HG02610 (cell line): ENCODE results near the gene SPDYE16.
A peak's percentile ranks its signal among the peaks of the same experiment; 100 is the strongest.
"Not testable (repeated sequence)": the region's sequence is repeated elsewhere in the genome, so short reads cannot be mapped to it uniquely, and the experiment has no call there.

Experiments
- ATAC-seq: cut with Tn5 transposase; IDR thresholded peaks from one replicate; pipeline ENCODE4 v1.9.1; 2021; ENCODE audit warnings: mild to moderate bottlenecking, moderate library complexity; ENCODE audit not compliant: unreplicated experiment

The SPDYE16 gene, protein sequence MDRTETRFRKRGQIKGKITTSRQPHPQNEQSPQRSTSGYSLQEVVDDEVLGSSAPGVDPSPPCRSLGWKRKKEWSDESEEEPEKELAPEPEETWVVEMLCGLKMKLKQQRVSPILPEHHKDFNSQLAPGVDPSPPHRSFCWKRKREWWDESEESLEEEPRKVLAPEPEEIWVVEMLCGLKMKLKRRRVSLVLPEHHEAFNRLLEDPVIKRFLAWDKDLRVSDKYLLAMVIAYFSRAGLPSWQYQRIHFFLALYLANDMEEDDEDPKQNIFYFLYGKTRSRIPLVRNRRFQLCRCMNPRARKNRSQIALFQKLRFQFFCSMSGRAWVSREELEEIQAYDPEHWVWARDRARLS

DNA sequence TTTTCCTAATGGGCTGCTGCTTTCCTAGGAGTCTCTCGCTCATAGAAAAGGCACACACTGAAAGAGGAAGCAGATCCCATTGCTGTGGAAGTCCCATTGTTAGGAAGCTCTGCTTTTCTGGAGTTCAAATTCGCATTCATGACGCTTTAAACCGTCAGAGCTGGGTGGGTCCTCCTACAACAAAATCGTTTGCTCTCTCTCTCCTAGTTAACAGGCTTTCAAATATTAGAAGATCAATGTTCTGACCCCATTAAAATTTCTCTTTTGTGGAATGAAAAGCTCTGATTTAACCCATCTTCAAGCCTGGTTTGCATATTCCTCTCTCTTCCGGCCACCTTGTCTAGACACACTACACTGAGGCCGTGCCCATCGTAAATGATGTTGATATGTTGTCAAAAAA lies at the start of gene SPDYE16:
TSS of gene SPDYE16 (minus strand) at position 101 of the 400 bp plus-strand sequence. CDS start 1,838 bp downstream, outside the sequence.
- not testable (repeated sequence) for ATAC-seq

DNA sequence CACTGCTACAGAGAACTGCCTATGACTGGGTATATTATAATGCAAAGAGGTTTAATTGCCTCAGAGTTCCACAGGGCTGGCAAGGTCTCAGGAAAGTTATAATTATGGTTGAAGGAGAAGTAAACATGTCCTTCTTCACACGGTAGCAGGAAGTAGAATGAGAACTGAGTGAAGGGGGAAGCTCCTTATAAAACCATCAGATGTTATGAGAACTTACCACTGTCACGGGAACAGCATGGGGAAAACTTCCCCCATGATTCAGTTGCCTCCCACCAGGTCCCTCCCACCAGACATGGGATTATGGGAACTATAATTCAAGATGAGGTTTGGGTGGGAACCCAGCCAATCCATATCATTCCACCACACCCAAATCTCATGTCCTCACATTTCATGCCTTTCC lies 49.6 kb upstream of the SPDYE16 start:
- ATAC-seq, result not testable (repeated sequence)

DNA sequence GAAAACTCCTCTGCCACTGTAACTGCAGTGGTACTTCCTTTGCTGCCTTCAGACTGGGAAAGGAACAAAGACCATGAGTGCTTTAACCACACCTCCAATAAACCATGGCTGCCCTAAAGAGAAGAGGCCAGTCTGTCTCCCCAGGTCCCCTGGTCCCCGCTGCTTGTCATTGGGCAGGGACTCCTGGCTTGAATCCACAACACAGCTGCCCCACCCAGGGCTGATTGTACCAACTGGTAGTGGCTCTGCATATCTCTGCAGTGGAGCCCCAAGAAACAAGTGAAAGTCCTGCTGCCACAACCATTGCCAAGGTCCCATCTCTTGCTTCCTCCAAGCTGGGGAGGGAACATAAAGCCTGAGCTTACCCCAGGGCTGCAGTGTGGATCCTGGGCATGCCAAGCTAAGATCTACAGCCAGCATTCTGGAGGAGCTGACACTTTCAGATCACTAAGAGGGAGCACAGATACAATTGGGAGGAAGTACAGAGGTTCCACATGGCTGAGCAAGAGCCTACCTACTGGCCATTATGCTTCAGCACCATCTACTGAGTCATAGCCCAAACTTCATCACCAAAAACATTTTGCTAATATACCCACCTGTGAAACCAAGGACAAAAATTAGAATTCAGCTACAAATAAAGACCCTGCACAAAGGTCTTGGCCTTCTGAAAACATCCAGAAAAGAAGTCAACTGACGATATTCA lies 48.7 kb upstream of the SPDYE16 start:
- ATAC-seq, result peak; percentile 80

DNA sequence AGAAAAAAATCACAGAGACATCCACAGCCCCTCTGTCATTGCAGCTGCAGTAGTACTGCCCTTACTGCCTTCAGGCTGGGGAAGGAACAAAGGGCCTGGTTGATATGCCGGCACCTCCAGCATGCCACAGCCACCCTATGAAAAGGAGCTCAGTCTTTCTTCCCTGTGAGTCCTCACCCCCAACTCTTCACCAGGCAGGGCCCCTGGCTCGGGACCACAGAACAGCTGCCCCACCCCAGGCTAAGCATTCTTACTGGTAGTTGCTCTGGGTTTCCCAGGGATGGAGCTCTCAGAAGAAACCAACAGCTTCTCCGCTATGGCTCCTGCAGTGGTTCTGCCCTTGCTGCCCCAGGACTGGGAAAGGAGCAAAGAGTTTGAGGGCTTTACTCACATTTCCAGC lies 47.9 kb upstream of the SPDYE16 start:
- not testable (repeated sequence) for ATAC-seq

DNA sequence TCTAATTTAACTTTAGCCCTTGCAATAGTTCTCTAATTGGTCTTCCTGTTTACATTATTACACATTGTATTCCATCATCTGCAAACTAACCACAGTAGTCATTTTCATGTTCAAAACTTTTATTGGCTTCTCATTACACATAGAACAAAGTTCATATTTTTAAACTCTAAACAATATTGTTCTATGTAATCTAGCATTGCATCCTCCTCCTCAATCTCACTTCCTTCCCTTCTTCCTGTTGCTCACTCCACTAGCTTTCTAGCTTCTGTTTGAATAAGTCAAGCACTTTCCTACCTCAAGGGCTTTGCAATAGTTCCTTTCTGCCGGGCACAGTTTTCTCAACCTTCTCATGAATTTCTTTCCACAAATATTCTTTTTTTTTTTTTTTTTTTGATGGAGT lies 45.5 kb upstream of the SPDYE16 start:
- not testable (repeated sequence) for ATAC-seq

DNA sequence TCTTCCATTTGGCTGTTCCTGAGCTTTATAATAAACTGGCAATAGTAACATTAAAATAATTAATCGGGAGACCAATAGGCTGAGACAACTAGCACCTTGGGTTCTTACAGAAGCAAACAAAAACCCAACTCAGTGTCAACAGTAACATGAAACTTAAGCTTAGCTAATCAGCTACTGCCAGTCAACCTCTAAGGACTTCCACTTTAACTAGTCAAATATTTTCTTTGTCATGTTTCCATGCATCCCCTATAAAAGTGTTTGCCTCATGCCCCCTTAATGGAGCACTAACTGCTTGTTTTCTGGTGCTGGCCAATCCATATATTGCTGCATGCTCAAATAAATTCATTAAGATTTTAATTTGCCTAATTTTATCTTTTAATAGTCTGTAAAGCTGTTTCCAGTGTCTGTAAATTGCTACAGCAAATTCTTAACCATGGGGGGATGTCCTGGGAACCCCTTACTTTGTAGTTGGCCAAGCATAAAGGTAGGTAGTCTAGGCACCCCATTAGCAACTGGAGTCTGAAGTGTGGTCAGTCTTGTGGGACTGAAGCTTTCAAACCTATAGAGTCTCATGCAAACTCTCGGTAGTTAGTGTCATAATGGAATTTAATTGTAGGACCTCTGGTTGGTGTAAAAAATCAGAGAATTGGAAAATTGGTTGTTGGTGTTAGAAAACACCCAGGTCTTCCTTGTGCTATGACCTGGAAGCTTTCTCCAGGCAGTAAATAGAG lies 43.7 kb upstream of the SPDYE16 start:
- not testable (repeated sequence) for ATAC-seq

DNA sequence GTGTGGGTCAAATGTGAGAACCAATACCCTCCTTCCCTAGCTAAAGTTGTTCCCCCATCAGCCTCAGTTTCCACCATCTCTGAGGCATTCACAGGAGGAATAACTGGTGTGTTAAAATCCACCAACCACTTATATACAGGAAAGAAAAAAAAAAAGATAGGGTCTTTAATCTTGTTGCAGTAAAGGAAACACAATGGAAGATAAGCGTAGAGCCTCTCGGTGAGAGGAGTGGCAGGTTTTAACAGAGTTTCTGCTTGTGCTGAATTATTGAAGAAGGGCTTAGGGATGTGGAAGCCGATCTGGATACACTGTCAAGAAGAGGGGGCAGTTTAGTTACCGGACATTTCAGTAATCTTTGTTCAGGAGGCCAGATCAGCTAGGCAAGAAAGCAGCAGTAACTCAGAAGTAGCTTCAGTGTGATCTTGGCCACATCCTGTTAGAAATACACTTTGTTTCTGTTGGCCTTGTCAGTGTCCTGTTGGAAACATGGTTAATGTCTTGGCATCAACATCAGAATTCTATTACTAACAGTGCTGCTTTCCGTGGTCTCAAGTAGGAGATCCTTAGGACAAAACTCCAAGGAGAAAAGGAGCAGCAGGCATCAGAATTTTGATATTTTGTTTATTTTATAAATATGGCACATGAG lies 40.7 kb upstream of the SPDYE16 start:
- not testable (repeated sequence) for ATAC-seq

DNA sequence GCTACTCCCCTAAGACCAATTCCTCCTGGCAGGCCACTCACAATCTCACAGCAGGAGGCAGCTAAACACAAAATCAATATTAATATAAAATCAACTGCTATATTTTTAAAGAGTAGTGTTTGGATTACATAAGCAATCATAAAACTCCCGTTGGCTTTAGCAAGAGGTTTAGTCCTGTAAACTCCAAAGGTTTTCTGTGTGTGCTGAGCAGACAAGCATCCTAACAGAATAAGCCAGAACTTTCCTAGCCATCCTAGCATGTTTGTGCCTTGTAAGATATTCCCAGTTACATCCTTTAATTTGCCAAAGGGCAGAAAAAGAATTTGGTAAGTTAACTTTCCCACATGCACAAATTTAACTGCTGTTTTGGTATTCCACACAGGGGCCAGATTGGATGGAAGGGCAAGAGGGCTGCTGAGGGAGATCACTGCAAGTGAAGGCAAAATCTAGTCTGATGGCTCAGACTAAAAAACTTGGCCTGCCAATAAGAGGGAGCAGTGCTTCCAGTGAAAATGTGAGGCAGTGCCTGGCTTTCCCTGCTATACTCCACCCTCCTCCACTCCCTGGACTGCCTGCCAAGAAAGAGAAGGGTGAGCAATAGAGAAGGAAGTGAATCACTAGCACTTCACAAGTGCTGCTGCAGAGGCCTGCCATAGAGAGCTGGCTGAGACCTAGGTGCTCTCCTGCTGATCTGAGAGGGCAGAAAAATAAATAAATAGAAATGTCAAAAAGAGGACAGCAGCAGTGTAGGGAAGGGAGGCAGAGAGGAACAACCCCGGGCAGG lies 39.9 kb upstream of the SPDYE16 start:
- not testable (repeated sequence) for ATAC-seq

DNA sequence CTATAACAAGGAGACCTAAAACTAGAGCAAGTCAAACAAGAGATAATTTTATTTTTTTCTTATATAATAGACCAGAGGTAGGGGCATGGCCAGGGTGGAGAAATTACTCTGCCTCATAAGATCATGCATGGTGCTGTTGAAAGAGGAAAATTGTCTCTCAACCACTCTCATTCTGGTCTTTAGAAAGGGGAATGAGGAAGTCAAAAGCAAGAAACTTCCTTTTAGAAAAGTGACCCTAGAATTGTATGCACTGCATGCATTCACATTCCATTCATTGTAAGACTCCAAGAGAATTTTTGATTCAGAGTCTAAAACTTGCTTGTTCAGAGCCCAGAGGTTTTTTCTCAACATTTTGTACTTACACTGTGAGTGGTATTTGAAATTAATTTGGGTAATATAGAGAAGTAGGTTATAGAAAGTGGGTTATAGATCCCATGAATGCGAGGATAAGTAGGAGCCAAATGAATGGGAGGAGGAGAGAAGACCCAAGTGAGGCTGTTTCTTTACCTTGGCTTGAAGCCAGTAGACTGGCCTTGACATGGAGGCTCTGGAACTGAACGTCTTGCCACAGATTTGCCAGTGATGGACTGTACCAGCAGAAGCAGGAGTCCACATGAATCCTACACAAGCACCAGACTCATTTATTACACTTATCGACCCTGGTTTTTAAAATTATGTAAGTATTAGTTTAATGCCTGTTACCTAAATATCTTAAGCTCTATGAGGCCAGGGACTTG lies 33.0 kb upstream of the SPDYE16 start:
- not testable (repeated sequence) for ATAC-seq

DNA sequence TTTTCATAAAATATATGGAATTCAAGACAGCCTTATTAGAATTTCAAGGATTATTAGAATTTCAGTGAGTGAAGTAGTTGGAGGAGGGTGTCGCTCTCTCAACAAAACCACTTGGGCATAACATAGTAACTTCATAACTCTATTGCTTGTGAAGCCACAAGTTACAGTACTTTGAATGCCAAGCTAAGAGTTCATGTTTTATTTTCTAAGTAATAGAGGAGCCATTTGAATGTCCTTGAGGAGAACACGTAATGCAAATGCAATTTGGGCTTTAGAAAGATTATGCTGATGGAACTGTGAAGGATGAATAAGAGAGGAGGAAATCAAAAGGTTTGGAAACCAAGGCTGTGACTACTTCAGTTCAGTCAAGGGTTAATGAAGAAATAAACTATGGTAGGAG lies 32.3 kb upstream of the SPDYE16 start:
- not testable (repeated sequence) for ATAC-seq

DNA sequence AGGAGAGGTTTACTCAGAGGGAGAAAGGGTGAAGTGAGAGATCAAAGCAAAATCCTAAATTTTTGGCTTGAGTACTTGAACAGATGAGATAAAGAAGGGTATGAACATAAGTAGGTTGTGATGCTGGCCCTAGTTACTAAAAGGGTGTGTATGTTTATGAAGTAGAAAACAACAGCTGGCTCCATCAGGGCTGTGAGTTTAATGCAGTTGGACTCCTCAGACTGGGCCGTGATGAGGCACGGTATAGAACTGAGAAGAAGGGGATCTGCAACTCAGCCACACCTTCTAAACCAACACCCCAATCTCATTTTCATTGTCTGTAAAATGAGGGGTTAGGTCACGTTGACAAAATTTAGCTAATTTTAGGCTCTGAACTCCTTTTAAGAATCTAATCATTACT lies 29.2 kb upstream of the SPDYE16 start:
- ATAC-seq, result not testable (repeated sequence)

DNA sequence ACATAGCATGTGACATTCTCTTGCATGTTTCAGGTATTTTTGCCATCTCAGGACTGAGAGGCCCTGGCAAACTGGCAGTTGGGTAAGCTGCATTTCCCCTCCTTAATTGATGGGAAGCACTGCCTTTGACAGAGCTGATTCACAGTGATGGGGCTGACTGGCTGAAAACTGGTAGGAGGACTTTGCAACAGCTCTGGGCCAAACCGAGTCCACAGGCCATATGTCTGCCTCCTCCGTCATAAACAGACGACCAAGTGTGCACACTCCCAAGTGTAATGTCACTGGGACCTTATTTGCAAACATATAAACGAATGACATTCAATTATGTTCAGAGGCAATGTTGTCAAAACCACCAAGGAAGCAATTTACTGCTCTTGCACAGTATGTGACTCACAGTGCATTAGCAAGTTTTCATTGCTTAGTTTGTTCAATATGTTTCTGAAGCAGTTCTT lies 27.3 kb upstream of the SPDYE16 start:
- ATAC-seq, result not testable (repeated sequence)

DNA sequence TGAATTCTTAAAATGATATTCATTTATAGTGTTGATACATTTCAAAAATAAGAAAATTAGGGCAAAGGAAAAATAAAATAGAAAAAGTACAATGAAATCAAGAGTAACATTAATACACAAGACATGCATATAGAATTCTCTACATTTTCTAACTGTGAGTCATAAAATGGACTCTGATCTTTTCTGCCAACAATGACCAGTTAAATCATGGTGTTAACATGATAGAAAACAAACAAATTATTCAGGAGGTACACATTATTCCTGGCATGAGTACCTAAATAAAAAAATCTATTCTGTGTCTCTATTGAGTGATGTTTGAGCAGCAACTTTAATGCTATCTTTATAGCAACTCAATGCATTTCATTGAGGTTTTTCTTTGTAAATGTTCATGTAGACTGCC lies 25.6 kb upstream of the SPDYE16 start:
- not testable (repeated sequence) for ATAC-seq

DNA sequence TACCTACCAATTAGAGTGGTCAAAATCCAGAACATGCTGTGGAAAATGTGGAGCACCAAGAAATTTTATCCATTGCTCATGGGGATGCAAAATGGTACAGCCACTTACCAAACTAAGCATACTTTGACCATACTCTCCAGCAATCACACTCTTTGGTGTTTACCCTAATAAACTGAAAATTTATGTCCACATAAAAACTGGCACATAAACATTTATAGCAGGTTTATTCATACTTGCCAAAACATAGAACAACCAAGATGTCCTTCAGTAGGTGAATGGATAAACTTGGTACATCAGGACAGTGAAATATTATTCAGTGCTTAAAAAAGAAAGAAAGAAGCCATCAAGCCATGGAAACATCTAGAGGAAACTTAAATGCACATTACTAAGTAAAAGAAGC lies 24.7 kb upstream of the SPDYE16 start:
- ATAC-seq, result not testable (repeated sequence)

DNA sequence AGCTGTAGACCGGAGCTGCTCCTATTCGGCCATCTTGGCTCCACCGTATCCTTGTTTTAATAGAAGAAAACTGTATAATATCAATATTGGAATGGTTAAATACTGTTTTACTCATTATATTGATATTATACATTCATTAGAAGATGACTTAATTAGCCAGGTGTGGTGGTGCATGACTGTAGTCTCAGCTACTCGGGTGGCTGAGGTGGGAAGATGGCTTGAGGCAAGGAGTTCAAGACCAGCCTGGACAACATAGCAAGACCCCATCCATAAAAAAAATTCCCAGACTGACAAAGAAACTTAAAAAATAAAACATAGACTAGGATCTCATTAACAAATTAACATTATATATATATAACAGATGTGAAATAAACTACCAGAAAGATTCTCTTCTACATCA lies 24.2 kb upstream of the SPDYE16 start:
- ATAC-seq, result not testable (repeated sequence)

DNA sequence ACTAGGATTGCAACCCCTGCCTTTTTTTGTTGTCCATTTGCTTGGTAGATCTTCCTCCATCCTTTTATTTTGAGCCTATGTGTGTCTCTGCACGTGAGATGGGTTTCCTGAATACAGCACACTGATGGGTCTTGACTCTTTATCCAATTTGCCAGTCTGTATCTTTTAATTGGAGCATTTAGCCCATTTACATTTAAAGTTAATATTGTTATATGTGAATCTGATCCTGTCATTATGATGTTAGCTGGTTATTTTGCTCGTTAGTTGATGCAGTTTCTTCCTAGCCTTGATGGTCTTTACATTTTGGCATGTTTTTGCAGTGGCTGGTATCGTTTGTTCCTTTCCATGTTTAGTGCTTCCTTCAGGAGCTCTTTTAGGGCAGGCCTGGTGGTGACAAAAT lies 21.9 kb upstream of the SPDYE16 start:
- not testable (repeated sequence) for ATAC-seq

DNA sequence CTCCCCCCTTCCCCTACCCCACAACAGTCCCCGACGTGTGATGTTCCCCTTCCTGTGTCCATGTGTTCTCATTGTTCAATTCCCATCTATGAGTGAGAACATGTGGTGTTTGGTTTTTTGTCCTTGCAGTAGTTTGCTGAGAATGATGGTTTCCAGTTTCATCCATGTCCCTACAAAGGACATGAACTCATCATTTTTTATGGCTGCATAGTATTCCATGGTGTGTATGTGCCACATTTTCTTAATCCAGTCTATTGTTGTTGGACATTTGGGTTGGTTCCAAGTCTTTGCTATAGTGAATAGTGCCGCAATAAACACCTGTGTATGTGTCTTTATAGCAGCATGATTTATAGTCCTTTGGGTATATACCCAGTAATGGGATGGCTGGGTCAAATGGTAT lies 18.2 kb upstream of the SPDYE16 start:
- not testable (repeated sequence) for ATAC-seq

DNA sequence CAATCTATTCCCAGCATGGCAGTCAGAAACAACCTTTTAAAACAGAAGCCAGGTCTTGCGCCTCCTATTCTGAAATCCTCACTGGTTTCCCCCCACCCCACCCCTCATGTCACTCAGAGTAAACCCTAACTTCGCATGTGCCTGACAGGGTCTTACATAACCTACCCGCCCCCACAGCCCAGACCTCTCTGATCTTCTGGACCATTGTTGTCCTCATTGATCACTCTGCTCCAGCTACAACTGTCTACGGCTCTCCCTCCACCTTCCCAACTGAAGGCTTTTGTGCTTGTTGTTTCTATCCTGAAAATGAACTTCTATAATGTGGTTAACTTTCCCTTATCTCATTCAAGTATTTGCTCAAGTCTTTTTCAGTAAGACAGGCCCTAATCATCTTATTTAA lies 17.1 kb upstream of the SPDYE16 start:
- not testable (repeated sequence) for ATAC-seq

DNA sequence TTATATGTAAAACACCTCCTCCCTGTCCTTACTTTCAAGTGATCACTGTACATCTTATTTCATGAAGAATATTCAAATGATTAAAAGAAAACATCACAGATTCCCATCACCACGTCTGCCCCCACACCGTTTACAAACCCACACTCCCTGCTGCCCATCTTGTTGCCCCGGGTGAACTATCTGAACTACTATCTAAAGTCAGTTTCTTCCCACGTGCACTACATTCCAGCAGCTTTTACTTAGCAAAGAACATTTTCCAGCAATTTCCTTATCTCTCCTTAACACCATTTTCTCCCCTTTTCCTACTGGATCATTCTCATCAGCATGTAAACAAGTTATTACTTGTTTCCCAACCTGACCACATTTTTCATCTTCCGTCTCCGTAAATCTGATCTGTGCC lies 16.6 kb upstream of the SPDYE16 start:
- not testable (repeated sequence) for ATAC-seq
